8988T (cell line): ENCODE results near the gene MYDGF.

ENCODE experiments used
- DNase-seq: peaks from one replicate; pipeline ENCODE4 v3.0.0; 2011

The MYDGF gene

GRCh38 chr19:4640247-4641000 is 29.7 kb downstream of the MYDGF start:
- no peak for DNase-seq

- no peak for DNase-seq
Observed at GRCh38 chr19:4639531-4640246, 30.5 kb downstream of the MYDGF start.

- peak; percentile 98 for DNase-seq
Observed at GRCh38 chr19:4638828-4639530, 31.2 kb downstream of the MYDGF start, which contains the start of gene TNFAIP8L1. Gene TNFAIP8L1, plus strand, starts transcription at chr19:4639516. Its CDS starts 12,354 bp downstream, at chr19:4651870.

- no peak for DNase-seq
Observed at GRCh38 chr19:4638317-4638716, 31.8 kb downstream of the MYDGF start.

GRCh38 chr19:4636761-4637160 is 33.4 kb downstream of the MYDGF start:
- DNase-seq, result no peak

GRCh38 chr19:4636151-4636717 is 33.9 kb downstream of the MYDGF start:
- peak; percentile 78 for DNase-seq

GRCh38 chr19:4635754-4636116 is 34.4 kb downstream of the MYDGF start:
- DNase-seq, result no peak

GRCh38 chr19:4633140-4633967 is 36.8 kb downstream of the MYDGF start:
- no peak for DNase-seq

- no peak for DNase-seq
Observed at GRCh38 chr19:4624733-4625362, 45.3 kb downstream of the MYDGF start.

- no peak for DNase-seq
Observed at GRCh38 chr19:4624301-4624700, 45.8 kb downstream of the MYDGF start.

GRCh38 chr19:4622695-4623421 is 47.3 kb downstream of the MYDGF start:
- DNase-seq, result no peak

GRCh38 chr19:4620675-4621074 is 49.5 kb downstream of the MYDGF start:
- DNase-seq, result no peak

- DNase-seq, result no peak
Observed at GRCh38 chr19:4619668-4620294, 50.4 kb downstream of the MYDGF start.

- DNase-seq, result no peak
Observed at GRCh38 chr19:4618019-4618418, 52.1 kb downstream of the MYDGF start.

GRCh38 chr19:4613254-4613751 is 56.8 kb downstream of the MYDGF start:
- DNase-seq, result no peak

GRCh38 chr19:4609878-4610511 is 60.1 kb downstream of the MYDGF start:
- DNase-seq, result no peak
